GM23248 (cell line): ENCODE data around the gene KIF13A. TPM values are rescaled to one million over a fixed set of nuclear protein-coding genes. Genes with fewer than 3 reads are reported as not detected.
A peak's percentile ranks its signal among the peaks of the same experiment; 100 is the strongest.

Experiments
- DNase-seq: peaks from one replicate; pipeline ENCODE4 v3.0.0-alpha.2; 2015
- H2AFZ ChIP-seq: fragments of 200-600 bp; sonication (generic); 2 replicates; pipeline ENCODE4 v1.6.1; 2016; ENCODE audit warnings: antibody characterized with exemption
- H3F3A ChIP-seq: fragments of 200-600 bp; sonication (generic); 2 replicates; pipeline ENCODE4 v1.6.1; 2016; ENCODE audit warnings: mild to moderate bottlenecking, antibody characterized with exemption, mixed run types; ENCODE audit not compliant: insufficient read depth
- H3K27ac ChIP-seq: fragments of 200-600 bp; sonication (generic); 2 replicates; pipeline ENCODE4 v1.5.1; 2016; ENCODE audit warnings: mild to moderate bottlenecking
- H3K27me3 ChIP-seq: fragments of 200-600 bp; sonication (generic); replicated peaks from 2 replicates; pipeline ENCODE4 v1.6.1; 2016; ENCODE audit warnings: mild to moderate bottlenecking; ENCODE audit not compliant: insufficient read depth
- H3K36me3 ChIP-seq: fragments of 200-600 bp; sonication (generic); 2 replicates; pipeline ENCODE4 v1.6.1; 2016; ENCODE audit warnings: low read depth, mild to moderate bottlenecking
- H3K4me1 ChIP-seq: fragments of 200-600 bp; sonication (generic); 2 replicates; pipeline ENCODE4 v1.6.1; 2016; ENCODE audit warnings: mild to moderate bottlenecking; ENCODE audit not compliant: insufficient read depth
- H3K4me2 ChIP-seq: fragments of 200-600 bp; sonication (generic); one replicate; pipeline ENCODE4 v1.6.1; 2016; ENCODE audit warnings: mild to moderate bottlenecking; ENCODE audit not compliant: unreplicated experiment
- H3K4me3 ChIP-seq: fragments of 200-600 bp; sonication (generic); 2 replicates; pipeline ENCODE4 v1.5.1; 2016; ENCODE audit warnings: mild to moderate bottlenecking
- H3K79me2 ChIP-seq: fragments of 200-600 bp; sonication (generic); 2 replicates; pipeline ENCODE4 v1.6.1; 2016; ENCODE audit warnings: mild to moderate bottlenecking; ENCODE audit not compliant: insufficient read depth
- H3K9ac ChIP-seq: fragments of 200-600 bp; sonication (generic); 2 replicates; pipeline ENCODE4 v1.6.1; 2016; ENCODE audit warnings: mild to moderate bottlenecking
- H3K9me2 ChIP-seq: fragments of 200-600 bp; sonication (generic); 2 replicates; pipeline ENCODE4 v1.6.1; 2016; ENCODE audit warnings: mixed run types, mild to moderate bottlenecking, moderate library complexity; ENCODE audit not compliant: insufficient read depth
- H3K9me3 ChIP-seq: fragments of 200-600 bp; sonication (generic); one replicate; pipeline ENCODE4 v1.6.1; 2017; ENCODE audit warnings: low read depth
- H4K20me1 ChIP-seq: fragments of 200-600 bp; sonication (generic); 2 replicates; pipeline ENCODE4 v1.6.0; 2016; ENCODE audit not compliant: insufficient read depth
- EZH2 ChIP-seq: fragments of 200-600 bp; sonication (generic); IDR thresholded peaks from 2 replicates; pipeline ENCODE4 v1.6.1; 2018; ENCODE audit warnings: antibody characterized with exemption, mild to moderate bottlenecking; ENCODE audit not compliant: insufficient read depth, poor library complexity, severe bottlenecking
- EZH2phosphoT487 ChIP-seq: fragments of 200-600 bp; sonication (generic); IDR thresholded peaks from 2 replicates; pipeline ENCODE4 v1.6.1; 2018; ENCODE audit warnings: antibody characterized with exemption, moderate library complexity, mild to moderate bottlenecking, low read depth; ENCODE audit not compliant: insufficient read depth
- WGBS, 2 experiments: methylation state at CpG; one replicate each; pipeline ENCODE4 v1.1.6; 2015 to 2017; ENCODE audit warnings: low lambda C conversion rate in 2 of 2, low coverage in 1 of 2; ENCODE audit errors: missing lambda C conversion rate in 2 of 2; 5-methylcytosine and 5-hydroxymethylcytosine counted together
- in situ Hi-C: fragments of 300-500 bp; cut with MboI; formaldehyde crosslinking; loops from 2 replicates; pipeline ENCODE4 v1.15.0; 2020
- polyA plus RNA-seq: library from polyadenylated mRNA; unstranded; fragments of >200 nt; fragmentation: Nextera tagmentation; extraction: Ambion mirVana; gene quantifications from 2 replicates; pipeline ENCODE4 v1.2.1, GENCODE V29; 2016
- total RNA-seq: library from RNA; depleted of rRNA; stranded (reverse); fragments of >200 nt; shearing (Covaris generic); gene quantifications from 2 replicates; pipeline ENCODE4 v1.2.3, GENCODE V29; 2014

KIF13A gene
- total and polyA plus RNA-seq, 2 experiments from 2014 or later: 5.0 to 46.0 TPM

DNA sequence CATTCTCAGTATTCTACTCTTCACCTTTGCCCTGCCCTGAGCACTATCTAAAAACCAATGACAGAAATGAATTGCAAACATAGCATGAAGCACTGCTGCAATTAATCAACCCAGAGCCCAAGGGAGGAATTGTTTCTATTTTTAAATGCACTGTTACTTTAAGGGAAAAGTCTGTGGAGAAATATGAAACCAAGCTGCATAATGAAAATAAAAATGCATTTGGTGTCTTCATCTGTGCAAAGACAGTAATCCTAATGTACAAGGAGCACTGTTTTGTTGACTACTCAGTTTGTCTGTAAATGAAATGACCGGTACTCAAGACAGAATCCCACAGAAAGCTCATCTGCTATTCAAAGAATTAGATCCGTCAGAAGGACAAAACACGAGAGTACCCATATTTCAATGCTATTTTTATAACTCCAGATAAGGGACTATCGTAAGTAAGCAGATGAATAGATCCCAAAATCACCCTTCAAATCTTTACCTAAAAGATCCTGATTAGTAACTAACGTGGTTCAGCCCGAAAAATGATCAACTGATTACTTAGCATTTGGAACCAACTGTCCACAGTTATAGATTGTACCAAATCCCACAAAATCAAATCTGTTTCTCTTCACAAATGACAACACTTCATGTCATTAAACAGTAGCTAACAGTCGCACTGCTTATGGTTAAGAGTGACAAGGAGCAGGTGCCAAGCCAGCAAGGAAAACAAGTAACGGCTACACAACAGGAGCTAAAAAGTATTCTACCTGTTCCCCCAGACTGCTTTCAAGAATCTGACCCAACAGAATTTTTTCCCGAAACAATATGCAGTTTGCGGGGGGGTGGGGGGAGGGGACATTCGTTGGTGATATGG is 2.4 kb downstream of the KIF13A start:
- peaks cover 39% of the 10 kb centered on the region; the same call in 1 of the 2 replicates for H3F3A ChIP-seq
- H4K20me1 ChIP-seq: no peaks in the 10 kb centered on the region
- no peak overlapping the region for H2AFZ ChIP-seq
- H3K4me1 ChIP-seq: peaks cover 29% of the 10 kb centered on the region
- peak overlapping the region; percentile 94 for H3K4me3 ChIP-seq
- H3K4me2 ChIP-seq: peak overlapping the region; percentile 94
- peaks cover 80% of the 10 kb centered on the region for H3K79me2 ChIP-seq
- H3K9me3 ChIP-seq: no peaks in the 10 kb centered on the region
- WGBS, 2 experiments: 5 to 8% methylated on average over 11 of the region's 11 CpGs
- peak; percentile 47 for DNase-seq
- no peaks in the 10 kb centered on the region for H3K9me2 ChIP-seq
- in situ Hi-C loops: loop anchor here (10.0 kb wide), 1 partner anchor 140 kb away; no protein-coding TSS in a partner anchor
- no peaks in the 10 kb centered on the region for H3K27me3 ChIP-seq
- TF ChIP-seq EZH2 (no peak), EZH2phosphoT487 (no peak)
- H3K27ac ChIP-seq: peak overlapping the region; percentile 25
- H3K9ac ChIP-seq: peak overlapping the region; percentile 86
- H3K36me3 ChIP-seq: 0 out of 2 replicates have a peak, but pooled peaks cover 4% of the 10 kb centered on the region

GRCh38 chr6:17984399-17984798 is 3.0 kb downstream of the KIF13A start:
- H3K27ac ChIP-seq: no peak overlapping the region
- peak overlapping the region; percentile 94 for H3K4me3 ChIP-seq
- H3K79me2 ChIP-seq: peaks cover 85% of the 10 kb centered on the region
- 0 out of 2 replicates have a peak, but pooled peaks cover 6% of the 10 kb centered on the region for H3K36me3 ChIP-seq
- no peaks in the 10 kb centered on the region for H3K9me2 ChIP-seq
- peak overlapping the region; percentile 86 for H3K9ac ChIP-seq
- TF ChIP-seq EZH2phosphoT487 (no peak), EZH2 (no peak)
- no peak for DNase-seq
- peak overlapping the region; percentile 94 for H3K4me2 ChIP-seq
- H3K27me3 ChIP-seq: no peaks in the 10 kb centered on the region
- H3F3A ChIP-seq: peaks cover 46% of the 10 kb centered on the region; the same call in 1 of the 2 replicates
- in situ Hi-C loops: loop anchor here (10.0 kb wide), 1 partner anchor 140 kb away; no protein-coding TSS in a partner anchor
- no peak overlapping the region for H2AFZ ChIP-seq
- no peaks in the 10 kb centered on the region for H4K20me1 ChIP-seq
- peaks cover 29% of the 10 kb centered on the region for H3K4me1 ChIP-seq
- no peaks in the 10 kb centered on the region for H3K9me3 ChIP-seq
- 7 to 9% methylated on average over 1 of the region's 1 CpG for WGBS, 2 experiments

DNA sequence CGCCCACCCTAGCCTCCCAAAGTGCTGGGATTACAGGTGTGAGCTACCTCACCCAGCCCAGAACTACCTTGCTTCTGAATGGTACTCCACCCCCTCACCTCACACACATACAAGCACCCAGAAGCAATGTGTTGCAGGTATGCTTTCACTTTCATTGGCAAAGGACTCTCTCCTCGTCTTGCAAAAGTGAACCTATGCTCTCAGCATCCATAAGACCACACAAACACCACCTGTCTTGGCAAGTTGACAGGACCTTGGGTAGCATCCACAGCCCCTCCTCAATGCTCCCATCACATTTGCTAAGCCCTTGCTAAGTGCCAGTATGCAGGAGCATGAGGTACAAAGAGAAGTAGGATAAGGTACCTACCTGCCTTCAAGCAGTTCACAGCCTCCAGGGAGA is 3.7 kb downstream of the KIF13A start:
- 98 to 100% methylated on average over 2 of the region's 2 CpGs for WGBS, 2 experiments
- Histone ChIP-seq H3K4me2 (no peak overlapping the region), H3K9ac (no peak overlapping the region)

DNA sequence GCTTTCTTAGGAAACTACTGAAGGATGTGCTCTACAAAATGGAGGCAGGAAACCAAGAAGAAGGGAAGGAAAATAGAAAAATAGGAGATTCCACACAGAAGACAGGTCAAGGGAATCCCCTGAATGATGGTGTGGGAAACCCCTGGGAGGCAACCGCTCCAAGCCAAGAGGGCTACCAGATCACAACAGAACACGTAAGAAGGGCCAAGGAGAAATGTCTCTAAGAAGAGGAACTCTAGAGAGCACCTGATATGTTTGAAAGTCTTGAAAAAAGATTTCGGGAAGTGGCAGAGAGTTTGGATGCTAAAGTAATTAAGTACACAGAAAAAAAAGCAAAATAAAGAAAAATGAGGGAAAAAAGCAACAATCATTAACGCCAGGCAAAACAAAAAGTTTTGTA is 7.1 kb downstream of the KIF13A start:
- peak overlapping the region; percentile 26; the same call in 1 of the 2 replicates for H3K9ac ChIP-seq
- H3K79me2 ChIP-seq: peaks cover 95% of the 10 kb centered on the region
- no peaks in the 10 kb centered on the region for H3K27me3 ChIP-seq
- 0 out of 2 replicates have a peak overlapping the region, but pooled peaks have one; percentile 9 for H3K4me3 ChIP-seq
- 87 to 88% methylated on average over 4 of the region's 4 CpGs for WGBS, 2 experiments
- no peaks in the 10 kb centered on the region for H3K9me2 ChIP-seq
- TF ChIP-seq EZH2 (no peak), EZH2phosphoT487 (no peak)
- no peaks in the 10 kb centered on the region for H3K9me3 ChIP-seq
- H4K20me1 ChIP-seq: no peaks in the 10 kb centered on the region
- peaks cover 39% of the 10 kb centered on the region; the same call in 1 of the 2 replicates for H3F3A ChIP-seq
- H2AFZ ChIP-seq: no peak overlapping the region
- peaks cover 17% of the 10 kb centered on the region for H3K4me1 ChIP-seq
- H3K4me2 ChIP-seq: peak overlapping the region; percentile 46
- DNase-seq: no peak
- H3K27ac ChIP-seq: peak overlapping the region; percentile 53
- H3K36me3 ChIP-seq: 0 out of 2 replicates have a peak, but pooled peaks cover 11% of the 10 kb centered on the region
- in situ Hi-C loops: loop anchor here (10.0 kb wide), 1 partner anchor 136 kb away; no protein-coding TSS in a partner anchor

More for the DNA sequence above, 3.7 kb downstream of the KIF13A start:
- H3K27me3 ChIP-seq: no peaks in the 10 kb centered on the region
- H3K9me2 ChIP-seq: no peaks in the 10 kb centered on the region
- no peak for DNase-seq
- H3F3A ChIP-seq: peaks cover 48% of the 10 kb centered on the region; the same call in 1 of the 2 replicates
- TF ChIP-seq EZH2phosphoT487: no peak
- TF ChIP-seq EZH2: no peak
- peaks cover 85% of the 10 kb centered on the region for H3K79me2 ChIP-seq
- no peaks in the 10 kb centered on the region for H4K20me1 ChIP-seq
- H3K4me3 ChIP-seq: no peak overlapping the region
- H3K4me1 ChIP-seq: peaks cover 28% of the 10 kb centered on the region
- in situ Hi-C loops: loop anchor here (10.0 kb wide), 1 partner anchor 139 kb away; no protein-coding TSS in a partner anchor
- 0 out of 2 replicates have a peak, but pooled peaks cover 11% of the 10 kb centered on the region for H3K36me3 ChIP-seq
- no peaks in the 10 kb centered on the region for H3K9me3 ChIP-seq
- no peak overlapping the region for H2AFZ ChIP-seq
- no peak overlapping the region for H3K27ac ChIP-seq
